Left kidney (tissue), 8 donors: ENCODE measurements around the gene OR2C1. TPM values are rescaled to one million over a fixed set of nuclear protein-coding genes. Genes with fewer than 3 reads are reported as not detected.

Experiments used
- DNase-seq: peaks from one replicate; pipeline ENCODE4 v3.0.0-alpha.2; 2013
- long read RNA-seq, 8 donors: transcript quantifications; one replicate each; lab custom pipeline, GENCODE V29; 2026
- polyA plus RNA-seq: library from polyadenylated mRNA; unstranded; fragments of 120-200 nt; gene quantifications from one replicate; pipeline ENCODE4 v1.2.1, GENCODE V29; 2013; ENCODE audit not compliant: insufficient read length

The OR2C1 gene
- polyA plus RNA-seq: 1.3 TPM
- long read RNA-seq, donor 1: 0 reads
- long read RNA-seq, donor 2: 0 reads
- long read RNA-seq, donor 3, partial matches to known transcripts: 0 of 1 reads
- long read RNA-seq, donor 3, other reads (novel, unspliced or antisense): 0 of 1 reads
- long read RNA-seq, donor 4: 0 reads
- long read RNA-seq, donor 5: 0 reads
- long read RNA-seq, donor 6: 0 reads
- long read RNA-seq, donor 7, partial matches to known transcripts: 0 of 1 reads
- long read RNA-seq, donor 7, other reads (novel, unspliced or antisense): 0 of 1 reads
- long read RNA-seq, donor 8: 0 reads

GRCh38 chr16:3355589-3355988, at the start of gene OR2C1:
TSS of gene OR2C1 (plus strand) at chr16:3355889. CDS start at chr16:3355941, 52 bp downstream.
- no peak for DNase-seq

- DNase-seq: no peak
Measured at GRCh38 chr16:3306078-3306477, 49.6 kb upstream of the OR2C1 start.

DNA sequence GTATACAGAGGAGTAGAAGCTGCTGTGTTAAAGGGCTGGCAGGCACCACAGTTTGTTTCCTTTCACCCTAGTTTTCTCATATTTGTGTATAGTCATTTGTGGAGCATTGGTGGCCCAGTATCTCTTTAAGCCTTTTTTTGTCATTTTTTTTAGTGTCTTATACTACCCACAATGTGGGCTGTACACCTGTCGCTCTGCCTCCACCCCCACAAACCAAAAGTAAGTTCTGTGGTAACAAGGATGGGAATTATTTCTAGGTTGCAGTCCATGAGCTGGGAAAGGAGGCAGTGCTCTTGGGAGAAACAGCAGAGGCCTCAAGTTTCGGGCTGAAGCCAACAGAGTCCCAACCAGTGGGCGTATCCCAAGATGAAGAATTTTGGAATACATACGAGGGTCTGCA, 44.2 kb upstream of the OR2C1 start:
- DNase-seq: no peak

GRCh38 chr16:3317315-3317999, 38.2 kb upstream of the OR2C1 start:
- DNase-seq: no peak

DNA sequence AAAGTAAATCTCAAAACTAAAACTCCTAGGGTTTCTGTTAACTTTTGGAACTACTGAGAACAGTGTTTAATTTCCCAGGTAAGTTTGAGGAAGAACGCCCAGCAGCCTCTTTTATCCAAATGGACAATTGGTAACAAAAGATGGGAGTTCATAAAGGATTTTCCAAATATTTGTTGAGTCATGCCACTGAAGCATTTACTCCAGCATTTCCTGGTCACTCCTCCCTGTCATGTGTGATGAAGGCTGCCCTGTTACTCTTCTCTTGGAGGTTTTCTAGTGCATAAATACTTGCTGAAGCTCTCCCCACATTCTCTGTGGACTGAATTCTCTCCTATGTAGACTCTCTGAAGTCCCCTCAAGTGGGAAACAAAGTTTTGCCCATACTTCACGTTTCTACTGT, 33.9 kb upstream of the OR2C1 start:
- DNase-seq: no peak

GRCh38 chr16:3327514-3327913, 28.2 kb upstream of the OR2C1 start:
- DNase-seq: no peak

DNA sequence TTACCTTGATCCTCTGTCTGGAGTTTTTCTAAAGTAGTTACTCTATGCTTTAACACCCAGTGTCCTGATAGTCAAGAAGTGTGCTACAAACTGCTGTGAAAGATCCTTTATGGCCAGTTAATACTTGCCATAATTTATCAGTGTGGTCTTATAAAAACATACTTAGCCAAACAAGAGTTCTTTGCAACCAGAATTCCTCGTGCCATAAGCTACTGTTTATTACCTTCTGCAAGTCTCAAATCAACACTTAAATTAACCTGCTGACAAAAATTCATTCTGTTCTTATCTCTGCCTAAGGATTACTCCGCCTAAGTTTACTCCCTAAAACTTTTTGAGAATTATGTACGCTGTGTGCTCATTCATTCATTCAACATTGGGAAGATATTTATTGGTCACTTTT, 27.6 kb upstream of the OR2C1 start:
- DNase-seq: no peak

- no peak for DNase-seq
Measured at GRCh38 chr16:3328643-3329042, 27.0 kb upstream of the OR2C1 start.

- no peak for DNase-seq
Measured at GRCh38 chr16:3346041-3346440, 9.6 kb upstream of the OR2C1 start.

- no peak for DNase-seq
Measured at GRCh38 chr16:3347586-3347985, 8.1 kb upstream of the OR2C1 start.

DNA sequence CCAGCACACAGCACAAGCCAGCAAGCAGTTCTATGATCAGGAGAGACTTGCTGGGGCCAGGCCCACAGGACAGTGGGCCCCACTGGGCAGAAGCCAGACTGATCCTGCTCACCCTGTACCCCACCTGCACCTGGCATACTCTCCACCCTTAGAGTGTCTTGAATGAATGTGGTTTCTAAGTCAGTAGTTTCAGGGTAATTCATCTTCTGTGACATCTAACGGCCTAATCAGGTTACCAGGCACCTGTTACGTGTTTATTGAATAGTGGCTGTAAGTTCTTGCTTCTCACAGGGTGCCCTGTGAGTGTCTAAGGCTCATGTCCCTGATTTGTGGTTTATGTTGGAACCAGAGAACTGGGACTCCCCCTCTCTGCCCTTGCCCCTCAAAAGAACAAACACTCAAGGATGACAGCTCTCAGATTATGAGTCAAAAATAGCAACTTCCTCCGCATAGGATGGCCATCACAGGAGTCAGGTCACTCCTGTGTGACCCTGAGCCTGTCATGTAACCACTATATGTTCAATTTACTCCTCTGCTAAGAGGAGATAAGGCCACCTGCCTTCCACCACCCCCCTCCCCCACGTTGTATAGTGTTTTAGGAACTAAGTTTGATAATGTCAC, 7.0 kb upstream of the OR2C1 start:
- peak; percentile 2 for DNase-seq

GRCh38 chr16:3349175-3349574, 6.5 kb upstream of the OR2C1 start:
- no peak for DNase-seq

DNA sequence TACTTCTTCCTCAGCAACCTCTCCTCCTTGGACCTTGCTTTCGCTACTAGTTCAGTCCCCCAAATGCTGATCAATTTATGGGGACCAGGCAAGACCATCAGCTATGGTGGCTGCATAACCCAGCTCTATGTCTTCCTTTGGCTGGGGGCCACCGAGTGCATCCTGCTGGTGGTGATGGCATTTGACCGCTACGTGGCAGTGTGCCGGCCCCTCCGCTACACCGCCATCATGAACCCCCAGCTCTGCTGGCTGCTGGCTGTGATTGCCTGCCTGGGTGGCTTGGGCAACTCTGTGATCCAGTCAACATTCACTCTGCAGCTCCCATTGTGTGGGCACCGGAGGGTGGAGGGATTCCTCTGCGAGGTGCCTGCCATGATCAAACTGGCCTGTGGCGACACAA, 429 bp downstream of the OR2C1 start:
- DNase-seq: no peak

DNA sequence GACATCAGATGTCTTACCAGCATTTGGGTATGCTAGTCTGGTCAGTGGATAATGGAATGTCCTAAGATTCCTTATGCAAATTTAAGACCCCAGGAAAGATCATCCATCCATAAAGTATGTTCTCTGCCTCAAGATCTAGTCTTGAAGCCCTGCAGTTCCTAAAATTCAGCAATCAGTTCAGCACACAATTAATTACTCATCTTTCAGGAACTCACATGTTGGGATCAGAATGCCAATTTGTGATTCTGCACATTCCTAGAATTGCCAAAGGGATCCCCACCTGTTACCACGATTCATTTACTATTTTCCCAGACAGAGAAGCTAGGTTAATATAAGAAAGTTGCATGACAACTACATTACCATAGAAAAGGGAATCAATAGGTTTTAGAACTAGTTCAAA, 3.2 kb downstream of the OR2C1 start:
- DNase-seq: no peak

GRCh38 chr16:3362931-3363330, 7.2 kb downstream of the OR2C1 start:
- no peak for DNase-seq

DNA sequence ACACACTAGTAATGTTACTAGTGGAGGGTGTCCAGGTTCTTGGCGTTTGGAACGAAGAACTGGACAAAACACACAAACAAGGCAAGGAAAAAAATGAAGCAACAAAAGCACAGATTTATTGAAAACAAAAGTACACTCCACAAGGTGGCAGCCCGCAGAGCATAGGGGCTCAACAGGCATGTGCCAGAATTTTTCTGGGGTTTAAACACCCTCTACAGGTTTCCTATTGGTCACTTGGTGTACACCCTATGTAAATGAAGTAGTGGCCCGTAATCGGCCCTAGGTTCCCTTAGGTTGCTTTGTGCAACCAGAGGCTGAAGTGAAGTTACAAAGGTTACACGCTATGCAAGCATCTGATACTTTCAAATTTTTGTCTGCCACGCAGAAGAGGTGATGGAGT, 8.1 kb downstream of the OR2C1 start:
- DNase-seq: no peak

DNA sequence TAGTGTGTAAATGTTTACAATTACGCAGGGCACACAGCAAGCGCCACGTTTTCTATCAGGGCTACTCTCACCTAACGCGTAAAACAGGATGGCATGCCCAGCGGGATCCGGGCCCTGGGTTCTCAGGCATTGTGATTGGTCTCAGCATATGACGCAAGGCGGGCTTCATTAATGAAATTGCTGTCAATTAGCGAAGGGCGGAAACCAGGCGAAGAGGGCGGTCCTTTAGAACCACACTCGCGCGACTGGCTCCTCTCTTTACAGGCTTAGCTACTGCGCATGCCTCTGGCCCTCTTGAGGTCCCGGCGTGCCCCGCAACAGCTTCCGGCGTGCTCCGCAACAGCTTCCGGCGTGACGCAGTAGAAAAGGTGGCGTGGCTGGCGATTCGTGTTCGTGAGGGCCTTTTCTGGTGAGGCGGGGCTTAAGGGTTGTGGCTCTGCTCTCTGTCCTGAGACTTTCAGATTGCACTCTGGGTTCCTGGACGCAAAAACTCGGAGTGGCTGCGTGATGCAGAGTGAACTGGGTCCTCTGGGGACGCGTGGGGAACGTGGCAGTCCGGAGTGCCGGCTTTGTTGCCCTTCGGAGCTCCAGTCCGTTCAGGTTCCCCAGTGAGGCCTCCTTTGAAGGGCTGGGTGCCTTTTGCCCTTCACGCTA, 9.2 kb downstream of the OR2C1 start:
- DNase-seq: peak; percentile 82

GRCh38 chr16:3369073-3369472, 13.4 kb downstream of the OR2C1 start:
- no peak for DNase-seq

GRCh38 chr16:3375680-3376079, 20.0 kb downstream of the OR2C1 start:
- no peak for DNase-seq

GRCh38 chr16:3377917-3378316, 22.2 kb downstream of the OR2C1 start:
- no peak for DNase-seq

DNA sequence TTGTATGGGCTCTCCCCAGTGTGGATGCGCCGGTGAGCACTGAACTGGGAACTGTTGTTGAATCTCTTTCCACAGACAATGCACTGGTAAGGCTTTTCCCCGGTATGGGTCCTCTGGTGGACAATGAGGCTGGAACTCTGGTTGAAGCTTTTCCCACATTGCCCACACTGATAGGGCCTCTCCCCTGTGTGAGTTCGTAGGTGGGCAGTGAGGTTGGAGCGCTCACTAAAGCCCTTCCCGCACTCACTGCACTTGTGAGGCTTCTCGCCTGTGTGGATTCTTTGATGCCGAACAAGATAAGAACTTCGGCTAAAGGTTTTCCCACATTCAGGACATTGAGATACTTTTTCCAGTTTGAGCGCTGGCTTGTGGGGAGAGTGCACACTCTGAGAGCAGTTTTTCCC, 27.4 kb downstream of the OR2C1 start:
- no peak for DNase-seq

GRCh38 chr16:3388325-3388724, 32.6 kb downstream of the OR2C1 start:
- no peak for DNase-seq
